ENCODE measurements around the gene RIN1. TPM values are rescaled to one million over a fixed set of nuclear protein-coding genes. Genes with fewer than 3 reads are reported as not detected.
A peak's percentile ranks its signal among the peaks of the same experiment; 100 is the strongest.

Gene RIN1
- total and polyA plus RNA-seq, 2 of the 13 experiments (the other 11 are each of a cell fraction or from before 2014, with no cell fraction given), result 2.4 to 4.1 TPM

- TF ChIP-seq SNAI1 (CRISPR knock-in tag; IDR thresholded peaks at IDR 0.05; ENCODE audit: borderline replicate concordance), result no peak
- TF ChIP-seq CHD2 (IDR thresholded peaks at IDR 0.05; ENCODE audit: low read depth, low read length), result no peak
- no peak for TF ChIP-seq GABPB1 (CRISPR knock-in tag; IDR thresholded peaks at IDR 0.05)
- TF ChIP-seq ZNF383 (CRISPR knock-in tag; IDR thresholded peaks at IDR 0.05; ENCODE audit: borderline replicate concordance), result 0 out of 2 replicates have a peak, but pooled peaks have one; percentile 36
- TF ChIP-seq PCBP1 (IDR thresholded peaks at IDR 0.05; ENCODE audit: borderline replicate concordance, low read depth, low read length), result no peak
- TF ChIP-seq GTF3A (CRISPR knock-in tag; conservative IDR thresholded peaks at IDR 0.05), result 0 out of 2 replicates have a peak, but pooled peaks have one; percentile 20
- TF ChIP-seq ZNF501 (CRISPR knock-in tag; IDR thresholded peaks at IDR 0.05), result peak; percentile 71; the same call in 1 of the 2 replicates
- no peak for TF ChIP-seq ZNF207 (IDR thresholded peaks at IDR 0.05; ENCODE audit: borderline replicate concordance)
- TF ChIP-seq ZNF3 (CRISPR knock-in tag; IDR thresholded peaks at IDR 0.05), result no peak
- no peak for TF ChIP-seq NFYB (CRISPR knock-in tag; IDR thresholded peaks at IDR 0.05)
- TF ChIP-seq GTF2F1 (IDR thresholded peaks at IDR 0.05; ENCODE audit: low read length), result no peak
- peak; percentile 25; the same call in 1 of the 2 replicates for TF ChIP-seq ZNF761 (CRISPR knock-in tag; conservative IDR thresholded peaks at IDR 0.05)
- no peak for TF ChIP-seq ZNF276 (CRISPR knock-in tag; IDR thresholded peaks at IDR 0.05; ENCODE audit: low read depth)
- no peak for TF ChIP-seq ASH2L (IDR thresholded peaks at IDR 0.05; ENCODE audit: insufficient read length, low read depth, low read length)
- TF ChIP-seq PHB2 (IDR thresholded peaks at IDR 0.05; ENCODE audit: partially characterized antibody), result no peak
- TF ChIP-seq ZNF703 (CRISPR knock-in tag; IDR thresholded peaks at IDR 0.05; ENCODE audit: borderline replicate concordance), result no peak
- no peak for TF ChIP-seq ZNF256 (CRISPR knock-in tag; conservative IDR thresholded peaks at IDR 0.05)
- no peak for TF ChIP-seq ZNF121 (CRISPR knock-in tag; IDR thresholded peaks at IDR 0.05)
- TF ChIP-seq ZNF230 (CRISPR knock-in tag; IDR thresholded peaks at IDR 0.05), result no peak
- no peak for TF ChIP-seq NRL (CRISPR knock-in tag; IDR thresholded peaks at IDR 0.05; ENCODE audit: borderline replicate concordance)
- no peak for TF ChIP-seq ZNF263 (CRISPR knock-in tag; IDR thresholded peaks at IDR 0.05)
- TF ChIP-seq NR0B2 (CRISPR knock-in tag; IDR thresholded peaks at IDR 0.05), result 0 out of 2 replicates have a peak, but pooled peaks have one; percentile 6
- TF ChIP-seq ZNF557 (CRISPR knock-in tag; IDR thresholded peaks at IDR 0.05), result no peak
- TF ChIP-seq SKI (IDR thresholded peaks at IDR 0.05; ENCODE audit: partially characterized antibody), result no peak
- no peak for TF ChIP-seq SRSF1 (optimal IDR thresholded peaks at IDR 0.05; ENCODE audit: low read depth, low read length)
- TF ChIP-seq ZMYM4 (CRISPR knock-in tag; IDR thresholded peaks at IDR 0.05), result no peak
- TF ChIP-seq E2F5 (CRISPR knock-in tag; conservative IDR thresholded peaks at IDR 0.05), result no peak
Measured at GRCh38 chr11:66335531-66336233, 552 bp downstream of the RIN1 start (continued).

Data from HepG2 (cell line).